Type B pancreatic cell (in vitro differentiated cells): ENCODE data around the gene SCYGR2. TPM values are rescaled to one million over a fixed set of nuclear protein-coding genes. Genes with fewer than 3 reads are reported as not detected.
"Not testable (repeated sequence)": the region's sequence is repeated elsewhere in the genome, so short reads cannot be mapped to it uniquely, and the experiment has no call there.

Experiments
- DNase-seq: peaks from one replicate; pipeline ENCODE4 v3.0.0; 2021; ENCODE audit warnings: mixed read lengths; ENCODE audit not compliant: unreplicated experiment; ENCODE audit errors: extremely low spot score
- H3K27ac Mint-ChIP-seq: 2 replicates; pipeline ENCODE4 v1.8.0; 2021; ENCODE audit warnings: mild to moderate bottlenecking, mixed read lengths
- H3K27me3 Mint-ChIP-seq: 2 replicates; pipeline ENCODE4 v1.8.0; 2021; ENCODE audit warnings: mixed read lengths
- H3K36me3 Mint-ChIP-seq: 2 replicates; pipeline ENCODE4 v1.8.0; 2021; ENCODE audit warnings: mixed read lengths
- H3K4me1 Mint-ChIP-seq: one replicate; pipeline ENCODE4 v1.8.0; 2021; ENCODE audit warnings: mixed read lengths; ENCODE audit not compliant: unreplicated experiment
- H3K4me3 Mint-ChIP-seq: 2 replicates; pipeline ENCODE4 v1.8.0; 2021; ENCODE audit warnings: mild to moderate bottlenecking, mixed read lengths
- H3K9me3 Mint-ChIP-seq: 2 replicates; pipeline ENCODE4 v1.8.0; 2021; ENCODE audit warnings: mixed read lengths
- long read RNA-seq: library from polyadenylated mRNA; unstranded; transcript quantifications from one replicate; pipeline ENCODE4 v2.0.0, GENCODE V29; 2020
- total RNA-seq: library from RNA; stranded (reverse); gene quantifications from 2 replicates; pipeline ENCODE4 v1.2.1, GENCODE V29; 2021; ENCODE audit warnings: low replicate concordance
- TF ChIP-seq, protein P1 (sequence below): fragments of 200-600 bp; sonication (generic); conservative IDR thresholded peaks from 2 replicates; pipeline ENCODE4 v1.5.0; 2021; ENCODE audit warnings: antibody characterized with exemption, mild to moderate bottlenecking

Gene SCYGR2, protein sequence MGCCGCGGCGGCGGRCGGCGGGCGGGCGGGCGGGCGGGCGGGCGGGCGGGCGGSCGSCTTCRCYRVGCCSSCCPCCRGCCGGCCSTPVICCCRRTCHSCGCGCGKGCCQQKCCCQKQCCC
- total RNA-seq, result not detected in 2 replicates
- long read RNA-seq, result 0 reads

DNA sequence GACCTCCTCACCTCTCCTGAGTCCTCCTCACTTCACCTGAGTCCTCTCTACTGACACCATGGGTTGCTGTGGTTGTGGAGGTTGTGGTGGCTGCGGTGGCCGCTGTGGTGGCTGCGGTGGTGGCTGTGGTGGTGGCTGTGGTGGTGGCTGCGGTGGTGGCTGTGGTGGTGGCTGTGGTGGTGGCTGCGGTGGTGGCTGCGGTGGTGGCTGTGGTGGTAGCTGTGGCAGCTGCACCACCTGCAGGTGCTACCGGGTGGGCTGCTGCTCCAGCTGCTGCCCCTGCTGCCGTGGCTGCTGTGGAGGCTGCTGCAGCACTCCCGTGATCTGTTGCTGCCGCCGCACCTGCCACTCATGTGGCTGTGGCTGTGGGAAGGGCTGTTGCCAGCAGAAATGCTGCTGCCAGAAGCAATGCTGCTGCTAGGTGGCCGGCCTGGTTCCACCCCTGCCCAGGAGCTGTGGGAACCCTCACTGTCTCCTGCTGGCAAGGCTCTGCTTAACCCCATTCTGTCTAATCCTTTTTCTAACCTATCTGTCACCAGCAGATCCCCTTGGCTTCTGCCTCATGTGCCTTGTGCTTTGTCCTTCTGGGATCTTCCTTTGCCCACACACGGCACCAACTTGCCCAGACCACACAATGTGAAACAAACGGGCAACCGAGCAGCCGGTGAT lies at the start of gene SCYGR2:
Gene SCYGR2 (plus strand): TSS at position 59 of the 669 bp plus-strand sequence. CDS start 0 bp downstream, at position 59.
- not testable (repeated sequence) for H3K27ac Mint-ChIP-seq, H3K4me1 Mint-ChIP-seq, H3K27me3 Mint-ChIP-seq, H3K4me3 Mint-ChIP-seq, DNase-seq, H3K9me3 Mint-ChIP-seq, H3K36me3 Mint-ChIP-seq

DNA sequence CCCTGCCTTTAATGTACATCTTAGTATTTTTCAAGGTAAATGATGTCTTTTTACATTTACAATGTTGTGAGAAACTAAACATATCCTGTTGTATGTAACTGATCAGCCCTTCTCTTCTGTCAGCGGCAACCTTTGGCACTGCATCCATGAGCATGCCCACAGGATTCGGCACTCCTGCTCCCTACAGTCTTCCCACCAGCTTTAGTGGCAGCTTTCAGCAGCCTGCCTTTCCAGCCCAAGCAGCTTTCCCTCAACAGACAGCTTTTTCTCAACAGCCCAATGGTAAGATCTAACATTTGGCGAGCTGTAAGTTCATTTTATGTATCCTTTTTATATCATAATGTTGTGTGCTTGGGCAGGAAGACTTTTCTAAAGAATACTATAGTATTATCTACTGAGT lies 46.9 kb upstream of the SCYGR2 start:
- Mint-ChIP-seq H3K4me3 (no peak overlapping the region), H3K27ac (no peak overlapping the region), H3K27me3 (no peaks in the 10 kb centered on the region), H3K36me3 (peaks cover 25% of the 10 kb centered on the region), H3K4me1 (no peaks in the 10 kb centered on the region), H3K9me3 (no peaks in the 10 kb centered on the region)
- no peak for DNase-seq
- TF ChIP-seq, protein P1, sequence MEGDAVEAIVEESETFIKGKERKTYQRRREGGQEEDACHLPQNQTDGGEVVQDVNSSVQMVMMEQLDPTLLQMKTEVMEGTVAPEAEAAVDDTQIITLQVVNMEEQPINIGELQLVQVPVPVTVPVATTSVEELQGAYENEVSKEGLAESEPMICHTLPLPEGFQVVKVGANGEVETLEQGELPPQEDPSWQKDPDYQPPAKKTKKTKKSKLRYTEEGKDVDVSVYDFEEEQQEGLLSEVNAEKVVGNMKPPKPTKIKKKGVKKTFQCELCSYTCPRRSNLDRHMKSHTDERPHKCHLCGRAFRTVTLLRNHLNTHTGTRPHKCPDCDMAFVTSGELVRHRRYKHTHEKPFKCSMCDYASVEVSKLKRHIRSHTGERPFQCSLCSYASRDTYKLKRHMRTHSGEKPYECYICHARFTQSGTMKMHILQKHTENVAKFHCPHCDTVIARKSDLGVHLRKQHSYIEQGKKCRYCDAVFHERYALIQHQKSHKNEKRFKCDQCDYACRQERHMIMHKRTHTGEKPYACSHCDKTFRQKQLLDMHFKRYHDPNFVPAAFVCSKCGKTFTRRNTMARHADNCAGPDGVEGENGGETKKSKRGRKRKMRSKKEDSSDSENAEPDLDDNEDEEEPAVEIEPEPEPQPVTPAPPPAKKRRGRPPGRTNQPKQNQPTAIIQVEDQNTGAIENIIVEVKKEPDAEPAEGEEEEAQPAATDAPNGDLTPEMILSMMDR, result no peak

DNA sequence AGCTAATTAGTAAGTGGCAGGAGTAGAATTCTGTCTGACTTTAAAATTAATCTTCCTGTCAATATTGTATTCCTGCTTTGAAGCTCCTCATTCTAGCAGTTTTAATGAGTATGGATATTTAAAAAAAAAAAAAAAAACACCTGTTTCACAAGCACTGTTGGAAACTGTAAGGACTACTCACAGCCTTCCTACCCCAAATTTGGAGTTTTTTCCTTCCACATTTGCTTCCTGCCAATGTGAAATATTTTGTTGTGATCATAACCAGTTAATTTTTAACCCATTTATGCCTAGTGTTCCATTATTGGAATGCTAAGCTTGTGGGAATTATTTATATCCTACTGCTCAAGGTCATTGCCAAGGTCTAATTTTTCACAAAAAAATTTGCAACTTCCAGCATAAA lies 36.1 kb upstream of the SCYGR2 start:
- TF ChIP-seq, protein P1, result no peak
- Mint-ChIP-seq H3K4me1 (no peaks in the 10 kb centered on the region), H3K4me3 (no peak overlapping the region), H3K36me3 (peaks cover 9% of the 10 kb centered on the region), H3K27me3 (no peaks in the 10 kb centered on the region), H3K9me3 (no peaks in the 10 kb centered on the region), H3K27ac (no peak overlapping the region)
- no peak for DNase-seq

DNA sequence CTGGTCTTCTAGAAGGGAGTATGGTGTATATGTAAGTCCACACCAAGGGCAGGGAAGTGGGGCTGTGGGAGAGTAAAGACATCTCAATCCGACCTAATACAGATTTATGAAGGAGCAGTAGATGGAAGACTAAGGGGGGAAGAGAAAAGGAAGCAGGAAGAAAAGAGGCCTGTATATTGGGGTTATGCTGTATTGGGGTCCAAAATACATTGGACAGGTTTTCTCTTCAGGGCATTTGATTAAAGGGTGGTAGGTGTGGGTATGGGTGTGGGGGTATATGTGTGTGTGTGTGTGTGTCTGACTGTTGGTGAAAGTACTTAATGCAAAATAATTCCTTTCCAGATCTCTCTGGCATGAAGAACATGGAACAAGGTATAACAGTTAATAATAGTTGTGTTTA lies 33.6 kb upstream of the SCYGR2 start:
- H3K4me3 Mint-ChIP-seq, result no peak overlapping the region
- DNase-seq, result no peak
- peaks cover 9% of the 10 kb centered on the region for H3K36me3 Mint-ChIP-seq
- no peak overlapping the region for H3K27ac Mint-ChIP-seq
- H3K27me3 Mint-ChIP-seq, result no peaks in the 10 kb centered on the region
- no peaks in the 10 kb centered on the region for H3K9me3 Mint-ChIP-seq
- no peaks in the 10 kb centered on the region for H3K4me1 Mint-ChIP-seq
- TF ChIP-seq, protein P1, result no peak

DNA sequence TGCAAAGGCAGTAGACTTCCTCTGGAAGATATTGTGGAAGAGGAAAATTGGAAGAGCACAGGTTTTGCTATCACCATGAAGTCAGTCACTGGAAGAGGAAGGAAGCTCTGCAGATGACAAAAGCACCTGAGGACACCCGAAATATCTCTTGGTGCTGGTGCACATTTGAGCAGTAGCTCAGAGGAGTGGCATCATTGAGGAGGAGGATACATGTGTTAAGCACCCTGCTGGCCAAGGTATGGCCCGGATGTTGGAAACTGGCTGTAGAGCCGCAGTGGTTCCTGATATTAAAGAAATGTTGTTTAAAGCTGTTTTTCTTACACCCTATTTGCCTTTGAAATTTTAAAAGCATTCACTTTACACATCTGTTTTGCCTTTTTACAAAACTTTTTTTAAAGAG lies 32.7 kb upstream of the SCYGR2 start:
- no peaks in the 10 kb centered on the region for H3K9me3 Mint-ChIP-seq
- H3K36me3 Mint-ChIP-seq, result peaks cover 5% of the 10 kb centered on the region
- no peaks in the 10 kb centered on the region for H3K27me3 Mint-ChIP-seq
- no peak overlapping the region for H3K4me3 Mint-ChIP-seq
- no peak overlapping the region for H3K27ac Mint-ChIP-seq
- TF ChIP-seq, protein P1, result no peak
- DNase-seq, result no peak
- no peaks in the 10 kb centered on the region for H3K4me1 Mint-ChIP-seq

DNA sequence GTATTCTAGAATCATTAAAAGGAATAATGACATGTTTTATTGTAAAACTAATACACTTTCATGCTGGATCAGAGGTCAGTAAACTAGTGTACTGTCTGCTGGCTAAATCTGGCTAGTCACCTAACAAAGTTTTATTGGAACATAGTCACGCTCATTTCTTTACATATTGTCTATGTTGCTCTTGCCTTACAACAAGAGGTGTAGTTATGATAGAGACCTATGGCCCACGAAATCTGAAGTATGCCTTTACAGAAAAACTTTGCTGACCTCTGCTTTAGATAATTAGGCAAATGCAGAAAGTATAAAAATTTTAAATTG lies 29.9 kb upstream of the SCYGR2 start:
- TF ChIP-seq, protein P1, result no peak
- H3K27me3 Mint-ChIP-seq, result no peaks in the 10 kb centered on the region
- H3K9me3 Mint-ChIP-seq, result no peaks in the 10 kb centered on the region
- H3K36me3 Mint-ChIP-seq, result peaks cover 5% of the 10 kb centered on the region
- H3K27ac Mint-ChIP-seq, result no peak overlapping the region
- no peak overlapping the region for H3K4me3 Mint-ChIP-seq
- no peak for DNase-seq
- H3K4me1 Mint-ChIP-seq, result no peaks in the 10 kb centered on the region
